Stimulated activated CD4-positive, alpha-beta T cell treated with anti-CD3 and anti-CD28 coated beads, Interleukin-12 subunit alpha, Interleukin-12 subunit beta, amount 100 ng/mL, for 4 hours (primary cell): ENCODE results near the gene FRRS1L.

Experiments
- DNase-seq: peaks from one replicate; pipeline ENCODE4 v3.0.0-alpha.2; 2020

Gene FRRS1L

GRCh38 chr9:109166771-109167601 is at the start of gene FRRS1L:
TSS of gene FRRS1L (minus strand) at chr9:109167249. CDS start at chr9:109167138, 111 bp downstream.
- DNase-seq = no peak

- DNase-seq = no peak
Measured at GRCh38 chr9:109214414-109214813, 47.4 kb upstream of the FRRS1L start.

- no peak for DNase-seq
Measured at GRCh38 chr9:109213285-109214121, 46.5 kb upstream of the FRRS1L start.

- no peak for DNase-seq
Measured at GRCh38 chr9:109212768-109213167, 45.7 kb upstream of the FRRS1L start.

- no peak for DNase-seq
Measured at GRCh38 chr9:109206670-109207069, 39.6 kb upstream of the FRRS1L start.

- no peak for DNase-seq
Measured at GRCh38 chr9:109205526-109205925, 38.5 kb upstream of the FRRS1L start.

GRCh38 chr9:109203761-109204360 is 36.8 kb upstream of the FRRS1L start:
- DNase-seq = no peak

GRCh38 chr9:109199676-109200075 is 32.6 kb upstream of the FRRS1L start:
- DNase-seq = no peak

- no peak for DNase-seq
Measured at GRCh38 chr9:109198736-109199382, 31.8 kb upstream of the FRRS1L start.

- DNase-seq = no peak
Measured at GRCh38 chr9:109193974-109194556, 27.0 kb upstream of the FRRS1L start.

DNA sequence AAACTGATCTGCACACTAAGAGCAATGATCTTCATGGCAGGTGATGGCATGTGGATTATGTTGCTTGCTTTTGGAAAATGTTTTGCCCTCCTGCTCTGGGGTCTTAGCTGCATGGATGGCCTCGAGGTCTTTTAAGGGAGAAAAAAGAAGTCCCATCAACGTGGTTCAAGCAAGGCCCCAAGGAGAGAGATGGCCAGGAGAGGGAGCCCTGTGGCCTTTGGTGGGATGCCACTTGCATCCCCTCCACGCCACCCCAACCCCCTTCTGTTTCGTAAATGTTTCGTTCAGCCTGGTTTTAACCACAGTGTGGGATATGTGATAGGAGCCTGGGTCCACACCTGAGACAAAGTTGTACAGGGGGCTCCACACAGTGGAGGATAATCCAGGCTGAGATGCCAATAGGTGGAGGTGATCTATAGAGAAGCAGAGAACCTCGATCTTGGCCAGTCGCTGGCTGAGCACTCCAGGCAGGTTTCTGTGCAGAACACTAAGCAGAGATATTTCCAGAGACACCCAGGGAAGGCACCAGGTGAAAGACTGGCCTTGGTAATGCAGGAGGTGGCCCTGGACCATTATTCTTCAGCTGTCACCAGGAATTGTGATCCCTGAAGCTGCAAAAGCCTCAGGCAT is 25.8 kb upstream of the FRRS1L start:
- DNase-seq = no peak

DNA sequence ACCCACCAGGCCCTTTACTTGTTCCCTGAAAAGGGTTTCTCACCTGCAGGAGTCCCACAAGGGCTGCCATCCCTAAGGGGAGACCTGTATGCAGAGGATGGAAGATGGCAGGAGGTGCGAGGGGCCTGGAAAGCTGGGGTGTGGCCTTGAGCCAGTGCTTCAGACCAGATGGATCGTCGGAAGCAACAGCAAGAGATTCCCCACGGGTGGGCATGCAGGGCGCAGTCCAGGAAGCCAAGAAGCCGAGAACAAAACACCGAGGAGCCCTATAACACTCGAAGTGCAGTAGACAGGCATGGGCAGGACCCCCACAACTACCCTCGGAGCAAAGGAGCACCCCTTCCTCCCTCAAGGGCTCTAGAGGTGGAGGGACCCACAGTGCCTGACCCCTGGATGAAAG is 24.7 kb upstream of the FRRS1L start:
- no peak for DNase-seq

DNA sequence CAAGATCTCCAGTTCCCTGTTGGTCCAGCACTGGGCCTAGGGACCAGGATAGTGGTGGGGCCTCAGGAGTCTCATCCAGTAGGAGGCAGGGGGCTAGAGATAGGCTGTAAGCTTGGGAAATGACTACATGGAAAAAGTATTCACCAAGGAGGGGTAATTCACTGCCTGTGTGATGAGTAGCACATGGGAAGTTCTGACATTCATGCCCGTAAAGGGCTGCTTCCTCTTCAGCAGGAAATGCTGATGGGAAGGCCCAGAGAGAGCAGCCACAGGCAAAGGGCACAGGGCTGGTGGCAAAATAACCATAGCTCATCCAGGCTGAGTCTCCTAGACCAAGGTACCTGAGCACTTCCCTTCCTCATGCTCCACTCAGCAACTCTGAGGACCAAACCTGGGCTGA is 23.1 kb upstream of the FRRS1L start:
- no peak for DNase-seq

GRCh38 chr9:109186857-109187520 is 19.9 kb upstream of the FRRS1L start:
- no peak for DNase-seq

DNA sequence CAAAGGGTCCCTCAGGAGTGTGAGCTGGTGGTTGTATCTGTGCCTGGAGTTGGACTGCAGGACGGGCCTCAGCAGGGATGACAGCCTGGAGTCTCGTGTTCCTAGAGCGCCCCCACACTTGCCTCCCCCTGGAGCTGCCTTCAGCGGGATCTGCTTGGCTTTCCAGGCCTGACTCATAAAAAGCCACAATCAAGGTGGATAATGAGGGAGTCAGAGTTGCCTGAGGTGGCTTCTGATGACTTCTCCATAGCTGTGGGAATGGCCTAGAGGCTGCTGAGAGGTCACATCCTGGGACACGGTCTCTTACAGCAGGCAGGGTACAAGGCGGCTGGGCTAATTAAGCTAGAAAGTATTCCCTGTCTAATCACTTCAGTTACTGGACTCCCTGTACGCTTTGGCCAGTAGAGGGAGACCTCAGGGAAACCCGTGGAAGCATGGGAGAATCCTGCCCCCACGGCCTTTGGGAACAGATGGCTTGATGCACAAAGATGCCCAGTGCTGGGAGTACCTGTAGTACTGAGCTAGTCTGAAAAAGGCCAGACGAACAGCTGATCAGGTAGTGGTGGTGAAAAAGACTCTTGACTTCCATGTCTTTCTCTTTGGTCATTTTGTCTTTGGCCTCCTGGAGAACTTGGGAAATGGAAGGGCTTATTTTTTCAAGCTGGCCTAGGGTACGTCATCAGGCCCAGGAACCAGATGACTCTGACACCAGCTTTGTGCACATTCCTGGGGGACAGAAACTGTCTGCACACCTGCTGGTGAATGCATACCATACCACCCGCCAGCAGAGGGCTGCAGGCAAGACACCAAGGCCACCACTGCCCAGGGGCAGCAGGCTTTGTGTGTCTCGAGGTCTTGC is 16.1 kb upstream of the FRRS1L start:
- DNase-seq = no peak

GRCh38 chr9:109182550-109182939 is 15.5 kb upstream of the FRRS1L start:
- no peak for DNase-seq

DNA sequence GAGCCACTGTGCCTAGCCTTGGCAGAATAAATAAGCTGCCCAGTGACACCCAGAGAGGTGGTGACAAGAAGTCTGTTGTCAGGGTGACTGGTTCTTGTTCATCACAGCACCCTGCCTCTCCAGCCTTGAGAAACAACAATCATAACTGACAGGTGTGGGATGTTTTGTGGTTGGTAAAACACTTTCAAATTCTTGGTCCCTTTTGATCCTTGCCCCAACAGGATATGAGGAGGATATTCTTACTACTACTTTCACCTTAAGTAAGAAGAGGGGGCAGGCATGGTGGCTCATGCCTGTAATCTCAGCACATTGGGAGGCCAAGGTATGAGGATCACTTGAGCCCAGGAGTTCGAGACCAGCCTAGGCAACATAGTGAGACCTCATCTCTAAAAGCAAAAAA is 14.2 kb upstream of the FRRS1L start:
- peak; percentile 8 for DNase-seq

- DNase-seq = no peak
Measured at GRCh38 chr9:109179801-109180523, 12.9 kb upstream of the FRRS1L start.

- DNase-seq = no peak
Measured at GRCh38 chr9:109176963-109177362, 9.9 kb upstream of the FRRS1L start.

GRCh38 chr9:109176386-109176785 is 9.3 kb upstream of the FRRS1L start:
- no peak for DNase-seq
